DOHH2 (cell line): ENCODE measurements around the gene PHF23.

Source experiments
- H3F3A ChIP-seq: fragments of 200-600 bp; sonication (generic), shearing (Covaris generic); 2 replicates; pipeline ENCODE4 v1.6.0; 2016; ENCODE audit warnings: antibody characterized with exemption, mild to moderate bottlenecking; ENCODE audit not compliant: control insufficient read depth, insufficient read depth
- H3K27ac ChIP-seq: fragments of 200-600 bp; sonication (generic); 2 replicates; pipeline ENCODE4 v1.5.1; 2014; ENCODE audit warnings: low read depth, mild to moderate bottlenecking, low read length, moderate library complexity
- H3K27me3 ChIP-seq: fragments of 200-600 bp; sonication (generic); 2 replicates; pipeline ENCODE4 v1.6.1; 2014; ENCODE audit warnings: mild to moderate bottlenecking, low read length, mixed read lengths; ENCODE audit not compliant: control insufficient read depth
- H3K36me3 ChIP-seq: fragments of 200-600 bp; sonication (generic); 2 replicates; pipeline ENCODE4 v1.6.1; 2014; ENCODE audit warnings: mild to moderate bottlenecking, low read length, moderate library complexity, mixed read lengths; ENCODE audit not compliant: control insufficient read depth
- H3K4me1 ChIP-seq: fragments of 200-600 bp; sonication (generic); 2 replicates; pipeline ENCODE4 v1.6.1; 2014; ENCODE audit warnings: mild to moderate bottlenecking, low read length, mixed read lengths; ENCODE audit not compliant: control insufficient read depth
- H3K4me2 ChIP-seq: fragments of 200-600 bp; sonication (generic); 2 replicates; pipeline ENCODE4 v1.6.0; 2014; ENCODE audit warnings: mild to moderate bottlenecking, low read length, moderate library complexity
- H3K4me3 ChIP-seq: fragments of 200-600 bp; sonication (generic); 2 replicates; pipeline ENCODE4 v1.5.1; 2014; ENCODE audit warnings: mild to moderate bottlenecking, low read length, mixed read lengths
- H3K79me2 ChIP-seq: fragments of 200-600 bp; sonication (generic); 2 replicates; pipeline ENCODE4 v1.6.1; 2014; ENCODE audit warnings: mild to moderate bottlenecking, low read length, mixed read lengths; ENCODE audit not compliant: control insufficient read depth
- H3K9me2 ChIP-seq: fragments of 200-600 bp; sonication (generic); replicated peaks from 2 replicates; pipeline ENCODE4 v1.6.1; 2014; ENCODE audit warnings: mild to moderate bottlenecking, low read length, mixed read lengths; ENCODE audit not compliant: control insufficient read depth
- H3K9me3 ChIP-seq: fragments of 200-600 bp; sonication (generic); 2 replicates; pipeline ENCODE4 v1.6.1; 2014; ENCODE audit warnings: antibody characterized with exemption, low read length, mixed read lengths; ENCODE audit not compliant: control insufficient read depth, insufficient read depth
- H4K20me1 ChIP-seq: fragments of 200-600 bp; sonication (generic); 2 replicates; pipeline ENCODE4 v1.6.0; 2014; ENCODE audit warnings: low read depth, mild to moderate bottlenecking, antibody characterized with exemption, low read length, moderate library complexity; ENCODE audit not compliant: control insufficient read depth, insufficient read depth
- CTCF ChIP-seq: fragments of 200-600 bp; sonication (generic); IDR thresholded peaks from one replicate; pipeline ENCODE4 v1.5.1; 2014; ENCODE audit warnings: antibody characterized with exemption, mild to moderate bottlenecking, low read depth, low read length; ENCODE audit not compliant: poor library complexity, severe bottlenecking
- EZH2phosphoT487 ChIP-seq: fragments of 200-600 bp; sonication (generic); IDR thresholded peaks from 2 replicates; pipeline ENCODE4 v1.6.1; 2017; ENCODE audit warnings: borderline replicate concordance, mild to moderate bottlenecking, antibody characterized with exemption, low read length, moderate library complexity, mixed read lengths

The PHF23 gene

GRCh38 chr17:7215652-7216180 is 23.5 kb downstream of the PHF23 start:
- Histone ChIP-seq H3K4me1 (peaks cover 61% of the 10 kb centered on the region), H3K27ac (peak overlapping the region; percentile 44), H3F3A (peaks cover 10% of the 10 kb centered on the region), H3K9me2 (no peaks in the 10 kb centered on the region), H3K9me3 (no peaks in the 10 kb centered on the region), H3K79me2 (peaks cover 44% of the 10 kb centered on the region), H3K4me3 (peak overlapping the region; percentile 77), H3K27me3 (no peaks in the 10 kb centered on the region), H3K36me3 (peaks cover 2% of the 10 kb centered on the region; the same call in 1 of the 2 replicates), H3K4me2 (peak overlapping the region; percentile 82), H4K20me1 (no peaks in the 10 kb centered on the region)
- TF ChIP-seq CTCF = no peak
- no peak for TF ChIP-seq EZH2phosphoT487

GRCh38 chr17:7215136-7215638 is 24.1 kb downstream of the PHF23 start:
- Histone ChIP-seq H3K4me2 (peak overlapping the region; percentile 82), H3K4me3 (peak overlapping the region; percentile 73), H4K20me1 (no peaks in the 10 kb centered on the region; the same call in 1 of the 2 replicates), H3K27me3 (no peaks in the 10 kb centered on the region), H3K27ac (peak overlapping the region; percentile 44), H3F3A (peaks cover 11% of the 10 kb centered on the region), H3K4me1 (peaks cover 56% of the 10 kb centered on the region), H3K79me2 (peaks cover 44% of the 10 kb centered on the region), H3K9me3 (no peaks in the 10 kb centered on the region), H3K9me2 (no peaks in the 10 kb centered on the region), H3K36me3 (no peaks in the 10 kb centered on the region)
- TF ChIP-seq EZH2phosphoT487 (no peak), CTCF (no peak)

- peak overlapping the region; percentile 83 for H3K4me2 ChIP-seq
- H3K4me3 ChIP-seq = peak overlapping the region; percentile 73
- H3K27ac ChIP-seq = peak overlapping the region; percentile 44
- H3K36me3 ChIP-seq = no peaks in the 10 kb centered on the region
- H4K20me1 ChIP-seq = no peaks in the 10 kb centered on the region; the same call in 1 of the 2 replicates
- peaks cover 42% of the 10 kb centered on the region for H3K79me2 ChIP-seq
- TF ChIP-seq CTCF (peak; percentile 66), EZH2phosphoT487 (no peak)
- H3K27me3 ChIP-seq = no peaks in the 10 kb centered on the region
- no peaks in the 10 kb centered on the region for H3K9me2 ChIP-seq
- H3K4me1 ChIP-seq = peaks cover 55% of the 10 kb centered on the region
- no peaks in the 10 kb centered on the region for H3K9me3 ChIP-seq
- peaks cover 12% of the 10 kb centered on the region for H3F3A ChIP-seq
Observed at GRCh38 chr17:7214300-7215135, 24.7 kb downstream of the PHF23 start.
